CD4-positive, alpha-beta T cell (primary cell): ENCODE results near the gene PCDHB5. TPM values are rescaled to one million over a fixed set of nuclear protein-coding genes. Genes with fewer than 3 reads are reported as not detected.
"Not testable (repeated sequence)": the region's sequence is repeated elsewhere in the genome, so short reads cannot be mapped to it uniquely, and the experiment has no call there.

ENCODE experiments used
- ATAC-seq: fragments of 200-7000 bp; cut with Tn5 transposase; one replicate; pipeline ENCODE4 v1.10.0; 2022; ENCODE audit warnings: mild to moderate bottlenecking; ENCODE audit not compliant: poor library complexity
- CTCF ChIA-PET: fragments of 350-600 bp; sonication (Branson Sonifier 250); formaldehyde crosslinking; loops from one replicate; lab custom pipeline; 2021; ENCODE audit warnings: antibody characterized with exemption, inconsistent platforms; lab: Charles Lee
- POLR2A ChIA-PET: fragments of 350-600 bp; sonication (Branson Sonifier 250); formaldehyde crosslinking; loops from one replicate; lab custom pipeline; 2021; ENCODE audit warnings: antibody characterized with exemption, inconsistent platforms; lab: Charles Lee
- DNase-seq, 14 experiments: peaks; one replicate each; pipeline ENCODE4 v3.0.0-alpha.2; 2013 to 2020; ENCODE audit warnings: mixed read lengths in 2 of 14
- H3K27ac ChIP-seq, 2 donors: one replicate each; pipeline versions ENCODE4 v1.5.1 to v1.7.0; 2013; ENCODE audit warnings: low read length in 2 of 2, low read depth in 1 of 2, mild to moderate bottlenecking in 1 of 2
- H3K27me3 ChIP-seq, 2 experiments: 1 replicate in 1 of 2; 2 replicates in 1 of 2; pipeline versions ENCODE4 v1.6.1 to v1.7.0; 2013; ENCODE audit warnings: low read length in 2 of 2, control low read depth in 1 of 2, mild to moderate bottlenecking in 1 of 2, moderate library complexity in 1 of 2; ENCODE audit not compliant: insufficient read depth in 2 of 2, control insufficient read depth in 1 of 2
- H3K36me3 ChIP-seq: one replicate; pipeline ENCODE4 v1.6.1; 2013; ENCODE audit warnings: low read length, control low read depth; ENCODE audit not compliant: insufficient read depth
- H3K4me1 ChIP-seq: one replicate; pipeline ENCODE4 v1.6.1; 2013; ENCODE audit warnings: low read length, control low read depth; ENCODE audit not compliant: insufficient read depth
- H3K4me3 ChIP-seq: one replicate; pipeline ENCODE4 v1.5.1; 2013; ENCODE audit warnings: mild to moderate bottlenecking, low read length, moderate library complexity
- H3K9me3 ChIP-seq, 2 experiments: 1 replicate in 1 of 2; 2 replicates in 1 of 2; pipeline versions ENCODE4 v1.6.1 to v1.7.0; 2013; ENCODE audit warnings: low read length in 2 of 2, mild to moderate bottlenecking in 2 of 2, control low read depth in 1 of 2, moderate library complexity in 1 of 2; ENCODE audit not compliant: control insufficient read depth in 1 of 2, insufficient read depth in 1 of 2
- H3K27ac Mint-ChIP-seq: one replicate; pipeline ENCODE4 v1.8.0; 2020; ENCODE audit warnings: mixed read lengths
- H3K27me3 Mint-ChIP-seq: one replicate; pipeline ENCODE4 v1.8.0; 2021; ENCODE audit warnings: mixed read lengths
- H3K36me3 Mint-ChIP-seq: one replicate; pipeline ENCODE4 v1.8.0; 2021; ENCODE audit warnings: low read depth, mixed read lengths
- H3K4me1 Mint-ChIP-seq: one replicate; pipeline ENCODE4 v1.8.0; 2021; ENCODE audit warnings: low read depth, mixed read lengths
- H3K4me3 Mint-ChIP-seq: one replicate; pipeline ENCODE4 v1.8.0; 2020; ENCODE audit warnings: mild to moderate bottlenecking, mixed read lengths
- H3K9me3 Mint-ChIP-seq: one replicate; pipeline ENCODE4 v1.8.0; 2020; ENCODE audit warnings: mixed read lengths
- intact Hi-C, 2 experiments: fragments of 100-400 bp; cut with DNase I in 1 of 2; cut with micrococcal nuclease in 1 of 2; formaldehyde crosslinking; loops; one replicate each; pipeline versions ENCODE4 v1.15.1 to v1.9.0; 2023 to 2025; cut with DNase I, micrococcal nuclease
- total RNA-seq, 174 experiments: library from RNA in 2 of 174; stranded (reverse) in 2 of 174; gene quantifications; one replicate each; pipeline ENCODE4 v1.2.3 and lab custom pipeline; 2021 to 2026
- TF ChIP-seq, protein P1 (sequence below): fragments of 200-600 bp; IDR thresholded peaks from one replicate; pipeline ENCODE4 v1.8.0; 2022; ENCODE audit warnings: antibody characterized with exemption, mild to moderate bottlenecking

The PCDHB5 gene
- total RNA-seq, 2 experiments from 2014 or later, result 0.08 TPM; not detected in 1

DNA sequence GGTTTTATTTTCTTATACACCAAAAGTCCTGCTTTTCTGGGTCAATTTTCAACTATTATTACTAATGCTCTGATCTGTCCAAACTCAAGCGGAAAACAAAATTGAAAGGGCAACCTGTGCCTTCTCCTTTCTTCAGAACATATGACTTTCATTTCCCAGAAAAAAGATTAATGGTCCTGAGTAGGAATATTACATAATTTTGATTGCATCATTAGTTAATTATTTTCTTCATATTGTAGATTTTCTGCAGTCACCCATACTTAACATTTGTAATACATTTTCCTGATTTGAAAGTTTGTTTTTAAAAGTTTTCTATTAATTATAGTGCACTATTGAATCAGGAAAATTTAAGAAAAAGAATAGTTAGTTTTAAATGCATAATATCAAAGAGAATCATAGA lies 40.9 kb downstream of the PCDHB5 start:
- TF ChIP-seq, protein P1, sequence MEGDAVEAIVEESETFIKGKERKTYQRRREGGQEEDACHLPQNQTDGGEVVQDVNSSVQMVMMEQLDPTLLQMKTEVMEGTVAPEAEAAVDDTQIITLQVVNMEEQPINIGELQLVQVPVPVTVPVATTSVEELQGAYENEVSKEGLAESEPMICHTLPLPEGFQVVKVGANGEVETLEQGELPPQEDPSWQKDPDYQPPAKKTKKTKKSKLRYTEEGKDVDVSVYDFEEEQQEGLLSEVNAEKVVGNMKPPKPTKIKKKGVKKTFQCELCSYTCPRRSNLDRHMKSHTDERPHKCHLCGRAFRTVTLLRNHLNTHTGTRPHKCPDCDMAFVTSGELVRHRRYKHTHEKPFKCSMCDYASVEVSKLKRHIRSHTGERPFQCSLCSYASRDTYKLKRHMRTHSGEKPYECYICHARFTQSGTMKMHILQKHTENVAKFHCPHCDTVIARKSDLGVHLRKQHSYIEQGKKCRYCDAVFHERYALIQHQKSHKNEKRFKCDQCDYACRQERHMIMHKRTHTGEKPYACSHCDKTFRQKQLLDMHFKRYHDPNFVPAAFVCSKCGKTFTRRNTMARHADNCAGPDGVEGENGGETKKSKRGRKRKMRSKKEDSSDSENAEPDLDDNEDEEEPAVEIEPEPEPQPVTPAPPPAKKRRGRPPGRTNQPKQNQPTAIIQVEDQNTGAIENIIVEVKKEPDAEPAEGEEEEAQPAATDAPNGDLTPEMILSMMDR, result no peak
- POLR2A ChIA-PET, result no interaction called here
- peaks cover 6% of the 10 kb centered on the region for H3K4me1 Mint-ChIP-seq
- H3K27ac Mint-ChIP-seq, result no peak overlapping the region
- no peaks in the 10 kb centered on the region for H3K36me3 ChIP-seq
- peaks cover 5 to 24% of the 10 kb centered on the region in 2 experiments for H3K9me3 ChIP-seq
- no peaks in the 10 kb centered on the region for H3K36me3 Mint-ChIP-seq
- no peak for ATAC-seq
- CTCF ChIA-PET, result no interaction called here
- no peak overlapping the region for H3K4me3 ChIP-seq
- H3K27me3 ChIP-seq, result peaks cover 26 to 45% of the 10 kb centered on the region in 2 experiments
- no peak overlapping the region for H3K4me3 Mint-ChIP-seq
- no peak for DNase-seq
- H3K27ac ChIP-seq, result no peak overlapping the region
- H3K4me1 ChIP-seq, result no peaks in the 10 kb centered on the region
- H3K27me3 Mint-ChIP-seq, result peaks cover 32% of the 10 kb centered on the region
- intact Hi-C loops, result no loop called here
- peaks cover 9% of the 10 kb centered on the region for H3K9me3 Mint-ChIP-seq

DNA sequence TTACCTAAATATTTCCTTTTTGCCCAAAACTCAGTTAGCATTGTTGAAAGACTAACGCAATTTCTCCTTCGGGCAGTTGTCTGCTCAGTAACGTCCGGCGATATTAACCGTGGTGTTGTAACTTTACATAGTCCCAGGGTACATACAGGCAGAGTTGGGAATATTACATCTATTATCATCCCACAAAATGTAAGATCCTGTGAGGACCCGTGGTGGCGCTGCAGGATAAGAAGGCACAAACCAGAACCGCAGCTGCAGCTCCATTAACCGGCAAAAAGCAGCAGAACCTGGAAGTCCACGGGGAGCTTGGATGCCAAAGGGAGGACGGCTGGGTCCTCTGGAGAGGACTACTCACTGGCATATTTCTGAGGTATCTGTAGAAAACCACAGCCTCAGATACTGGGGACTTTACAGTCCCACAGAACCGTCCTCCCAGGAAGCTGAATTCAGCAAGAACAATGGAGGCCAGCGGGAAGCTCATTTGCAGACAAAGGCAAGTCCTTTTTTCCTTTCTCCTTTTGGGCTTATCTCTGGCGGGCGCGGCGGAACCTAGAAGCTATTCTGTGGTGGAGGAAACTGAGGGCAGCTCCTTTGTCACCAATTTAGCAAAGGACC lies 42.7 kb downstream of the PCDHB5 start, which contains the start of gene PCDHB8:
PCDHB8 (plus strand) TSS at position 214 of the 615 bp plus-strand sequence; CDS start at position 459, 245 bp downstream.
- peaks cover 39% of the 10 kb centered on the region for H3K27me3 Mint-ChIP-seq
- DNase-seq, H3K27ac ChIP-seq, H3K4me3 Mint-ChIP-seq, H3K4me1 Mint-ChIP-seq, H3K9me3 Mint-ChIP-seq, H3K4me3 ChIP-seq, H3K36me3 Mint-ChIP-seq, H3K36me3 ChIP-seq, POLR2A ChIA-PET, CTCF ChIA-PET, H3K27ac Mint-ChIP-seq, H3K4me1 ChIP-seq, ATAC-seq, intact Hi-C loops: not testable (repeated sequence)
- Histone ChIP-seq H3K9me3 (peaks cover 12 to 24% of the 10 kb centered on the region in 2 experiments), H3K27me3 (peaks cover 33 to 60% of the 10 kb centered on the region in 2 experiments)

DNA sequence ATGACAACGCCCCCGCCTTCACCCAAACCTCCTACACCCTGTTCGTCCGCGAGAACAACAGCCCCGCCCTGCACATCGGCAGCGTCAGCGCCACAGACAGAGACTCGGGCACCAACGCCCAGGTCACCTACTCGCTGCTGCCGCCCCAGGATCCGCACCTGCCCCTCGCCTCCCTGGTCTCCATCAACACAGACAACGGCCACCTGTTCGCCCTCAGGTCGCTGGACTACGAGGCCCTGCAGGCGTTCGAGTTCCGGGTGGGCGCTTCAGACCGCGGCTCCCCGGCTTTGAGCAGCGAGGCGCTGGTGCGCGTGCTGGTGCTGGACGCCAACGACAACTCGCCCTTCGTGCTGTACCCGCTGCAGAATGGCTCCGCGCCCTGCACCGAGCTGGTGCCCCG lies 44.4 kb downstream of the PCDHB5 start:
- H3K36me3 ChIP-seq, H3K9me3 Mint-ChIP-seq, H3K4me1 ChIP-seq, H3K36me3 Mint-ChIP-seq, H3K27ac Mint-ChIP-seq, H3K4me3 ChIP-seq, ATAC-seq, POLR2A ChIA-PET, H3K4me3 Mint-ChIP-seq, intact Hi-C loops, H3K4me1 Mint-ChIP-seq, DNase-seq, H3K27ac ChIP-seq, CTCF ChIA-PET: not testable (repeated sequence)
- peaks cover 30 to 61% of the 10 kb centered on the region in 2 experiments for H3K27me3 ChIP-seq
- peaks cover 22 to 24% of the 10 kb centered on the region in 2 experiments for H3K9me3 ChIP-seq
- peaks cover 37% of the 10 kb centered on the region for H3K27me3 Mint-ChIP-seq

DNA sequence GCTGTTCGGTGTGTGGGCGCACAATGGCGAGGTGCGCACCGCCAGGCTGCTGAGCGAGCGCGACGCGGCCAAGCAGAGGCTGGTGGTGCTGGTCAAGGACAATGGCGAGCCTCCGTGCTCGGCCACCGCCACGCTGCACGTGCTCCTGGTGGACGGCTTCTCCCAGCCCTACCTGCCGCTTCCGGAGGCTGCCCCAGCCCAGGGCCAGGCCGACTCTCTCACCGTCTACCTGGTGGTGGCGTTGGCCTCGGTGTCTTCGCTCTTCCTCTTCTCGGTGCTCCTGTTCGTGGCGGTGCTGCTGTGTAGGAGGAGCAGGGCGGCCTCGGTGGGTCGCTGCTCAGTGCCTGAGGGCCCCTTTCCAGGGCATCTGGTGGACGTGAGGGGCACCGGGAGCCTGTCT lies 44.9 kb downstream of the PCDHB5 start:
- H3K27me3 Mint-ChIP-seq, result peaks cover 42% of the 10 kb centered on the region
- H3K4me1 ChIP-seq, CTCF ChIA-PET, H3K27ac ChIP-seq, ATAC-seq, H3K4me3 ChIP-seq, POLR2A ChIA-PET, DNase-seq, H3K36me3 Mint-ChIP-seq, intact Hi-C loops, H3K4me1 Mint-ChIP-seq, H3K36me3 ChIP-seq, H3K4me3 Mint-ChIP-seq, H3K9me3 Mint-ChIP-seq, H3K27ac Mint-ChIP-seq: not testable (repeated sequence)
- H3K9me3 ChIP-seq, result peaks cover 21 to 23% of the 10 kb centered on the region in 2 experiments
- H3K27me3 ChIP-seq, result peaks cover 30 to 60% of the 10 kb centered on the region in 2 experiments
